IPS-20b (cell line): Measurements from ENCODE around the gene PWP1.

Experiments
- H3K27ac ChIP-seq: one replicate; pipeline ENCODE4 v1.5.1; 2013; ENCODE audit warnings: low read length
- H3K27me3 ChIP-seq: 2 replicates; pipeline ENCODE4 v1.6.1; 2013; ENCODE audit warnings: mild to moderate bottlenecking, low read length, inconsistent platforms; ENCODE audit not compliant: insufficient read depth
- H3K36me3 ChIP-seq: 2 replicates; pipeline ENCODE4 v1.6.1; 2013; ENCODE audit warnings: low read depth, mild to moderate bottlenecking, inconsistent platforms, low read length, moderate library complexity; ENCODE audit not compliant: insufficient read depth
- H3K4me1 ChIP-seq: 2 replicates; pipeline ENCODE4 v1.6.1; 2013; ENCODE audit warnings: mild to moderate bottlenecking, control low read depth, inconsistent platforms, low read length, moderate library complexity; ENCODE audit not compliant: insufficient read depth
- H3K4me3 ChIP-seq: 2 replicates; pipeline ENCODE4 v1.5.1; 2013; ENCODE audit warnings: mild to moderate bottlenecking, low read length, inconsistent platforms
- H3K9ac ChIP-seq: 2 replicates; pipeline ENCODE4 v1.6.1; 2013; ENCODE audit warnings: low read depth, mild to moderate bottlenecking, inconsistent platforms, low read length, moderate library complexity
- H3K9me3 ChIP-seq: 2 replicates; pipeline ENCODE4 v1.6.1; 2013; ENCODE audit warnings: mild to moderate bottlenecking, low read depth, low read length, inconsistent platforms; ENCODE audit not compliant: insufficient read depth

The PWP1 gene

GRCh38 chr12:107655281-107656065 lies 30.1 kb upstream of the PWP1 start:
- Histone ChIP-seq H3K36me3 (no peaks in the 10 kb centered on the region), H3K27ac (no peak overlapping the region), H3K4me3 (no peak overlapping the region), H3K4me1 (peaks cover 6% of the 10 kb centered on the region), H3K9ac (no peak overlapping the region), H3K9me3 (no peaks in the 10 kb centered on the region), H3K27me3 (no peaks in the 10 kb centered on the region)

GRCh38 chr12:107656302-107656701 lies 29.3 kb upstream of the PWP1 start:
- no peaks in the 10 kb centered on the region for H3K36me3 ChIP-seq
- H3K27ac ChIP-seq = no peak overlapping the region
- H3K27me3 ChIP-seq = no peaks in the 10 kb centered on the region
- no peak overlapping the region for H3K4me3 ChIP-seq
- no peak overlapping the region for H3K9ac ChIP-seq
- H3K9me3 ChIP-seq = no peaks in the 10 kb centered on the region
- H3K4me1 ChIP-seq = peaks cover 12% of the 10 kb centered on the region

GRCh38 chr12:107657133-107657532 lies 28.5 kb upstream of the PWP1 start:
- no peak overlapping the region for H3K27ac ChIP-seq
- no peak overlapping the region for H3K9ac ChIP-seq
- H3K9me3 ChIP-seq = no peaks in the 10 kb centered on the region
- no peaks in the 10 kb centered on the region for H3K27me3 ChIP-seq
- peaks cover 9% of the 10 kb centered on the region for H3K4me1 ChIP-seq
- H3K4me3 ChIP-seq = no peak overlapping the region
- H3K36me3 ChIP-seq = no peaks in the 10 kb centered on the region

- Histone ChIP-seq H3K9ac (no peak overlapping the region), H3K27ac (no peak overlapping the region), H3K4me3 (no peak overlapping the region), H3K9me3 (no peaks in the 10 kb centered on the region), H3K27me3 (no peaks in the 10 kb centered on the region), H3K36me3 (no peaks in the 10 kb centered on the region), H3K4me1 (peaks cover 9% of the 10 kb centered on the region)
Measured at GRCh38 chr12:107657621-107658020, 28.0 kb upstream of the PWP1 start.

GRCh38 chr12:107660235-107660634 lies 25.4 kb upstream of the PWP1 start:
- no peaks in the 10 kb centered on the region for H3K9me3 ChIP-seq
- H3K9ac ChIP-seq = no peak overlapping the region; the same call in 1 of the 2 replicates
- H3K36me3 ChIP-seq = no peaks in the 10 kb centered on the region
- no peaks in the 10 kb centered on the region for H3K27me3 ChIP-seq
- no peak overlapping the region for H3K4me3 ChIP-seq
- H3K4me1 ChIP-seq = peaks cover 11% of the 10 kb centered on the region; the same call in 1 of the 2 replicates
- no peak overlapping the region for H3K27ac ChIP-seq

- H3K4me3 ChIP-seq = no peak overlapping the region
- no peaks in the 10 kb centered on the region for H3K27me3 ChIP-seq
- no peak overlapping the region for H3K27ac ChIP-seq
- H3K4me1 ChIP-seq = peaks cover 13% of the 10 kb centered on the region; the same call in 1 of the 2 replicates
- H3K36me3 ChIP-seq = no peaks in the 10 kb centered on the region
- H3K9me3 ChIP-seq = no peaks in the 10 kb centered on the region
- no peak overlapping the region for H3K9ac ChIP-seq
Measured at GRCh38 chr12:107660861-107661415, 24.7 kb upstream of the PWP1 start.

- Histone ChIP-seq H3K27ac (no peak overlapping the region), H3K9ac (no peak overlapping the region), H3K4me1 (peaks cover 13% of the 10 kb centered on the region; the same call in 1 of the 2 replicates), H3K9me3 (no peaks in the 10 kb centered on the region), H3K4me3 (no peak overlapping the region), H3K27me3 (no peaks in the 10 kb centered on the region), H3K36me3 (no peaks in the 10 kb centered on the region)
Measured at GRCh38 chr12:107661830-107662229, 23.8 kb upstream of the PWP1 start.

GRCh38 chr12:107662484-107662883 lies 23.1 kb upstream of the PWP1 start:
- no peaks in the 10 kb centered on the region for H3K36me3 ChIP-seq
- H3K9me3 ChIP-seq = no peaks in the 10 kb centered on the region
- H3K4me1 ChIP-seq = peaks cover 13% of the 10 kb centered on the region; the same call in 1 of the 2 replicates
- H3K4me3 ChIP-seq = no peak overlapping the region
- H3K27ac ChIP-seq = no peak overlapping the region
- no peak overlapping the region for H3K9ac ChIP-seq
- no peaks in the 10 kb centered on the region for H3K27me3 ChIP-seq

GRCh38 chr12:107663277-107663676 lies 22.3 kb upstream of the PWP1 start:
- H3K27me3 ChIP-seq = no peaks in the 10 kb centered on the region

GRCh38 chr12:107666009-107666408 lies 19.6 kb upstream of the PWP1 start:
- Histone ChIP-seq H3K9me3 (no peaks in the 10 kb centered on the region), H3K4me3 (no peak overlapping the region), H3K36me3 (no peaks in the 10 kb centered on the region), H3K27me3 (0 out of 2 replicates have a peak, but pooled peaks cover 4% of the 10 kb centered on the region), H3K9ac (no peak overlapping the region), H3K4me1 (peaks cover 16% of the 10 kb centered on the region), H3K27ac (no peak overlapping the region)

More at GRCh38 chr12:107663277-107663676, 22.3 kb upstream of the PWP1 start:
- Histone ChIP-seq H3K4me3 (no peak overlapping the region), H3K9ac (no peak overlapping the region), H3K9me3 (no peaks in the 10 kb centered on the region), H3K27ac (no peak overlapping the region), H3K4me1 (peaks cover 13% of the 10 kb centered on the region; the same call in 1 of the 2 replicates), H3K36me3 (no peaks in the 10 kb centered on the region)

- Histone ChIP-seq H3K9me3 (no peaks in the 10 kb centered on the region), H3K4me1 (peaks cover 14% of the 10 kb centered on the region), H3K4me3 (no peak overlapping the region), H3K9ac (no peak overlapping the region), H3K36me3 (no peaks in the 10 kb centered on the region), H3K27me3 (0 out of 2 replicates have a peak, but pooled peaks cover 4% of the 10 kb centered on the region), H3K27ac (no peak overlapping the region)
Measured at GRCh38 chr12:107667464-107667863, 18.1 kb upstream of the PWP1 start.
